Iris pigment epithelial cell (primary cell): ENCODE measurements around the gene THTPA.

Source experiments
- DNase-seq: peaks from one replicate; pipeline ENCODE4 v3.0.0-alpha.2; 2011; ENCODE audit warnings: low read depth

The THTPA gene

GRCh38 chr14:23555882-23556699 lies at the start of gene THTPA:
Gene THTPA (plus strand): TSS chr14:23556271. CDS start chr14:23556758, 487 bp downstream.
- peak; percentile 90 for DNase-seq

DNA sequence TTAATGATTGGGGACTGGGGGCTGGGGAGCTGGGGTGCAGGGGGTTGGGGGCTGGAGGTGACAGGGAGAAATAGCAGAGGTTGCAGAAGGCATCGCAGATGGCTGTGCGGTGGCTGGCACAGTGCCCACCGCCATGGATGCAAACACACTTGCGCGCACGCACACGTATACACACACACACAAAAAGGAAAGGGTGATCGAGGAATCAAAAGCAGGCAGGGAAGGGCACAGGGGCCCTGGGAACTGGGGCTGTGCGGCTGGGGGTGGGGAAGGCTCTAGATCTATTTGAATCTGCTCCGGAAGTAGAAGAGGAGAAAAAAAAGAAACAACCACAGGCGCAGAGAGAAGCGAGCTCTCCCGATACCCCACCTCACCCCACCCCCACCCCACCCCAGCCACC lies 43.9 kb upstream of the THTPA start:
- no peak for DNase-seq

GRCh38 chr14:23513005-23513817 lies 42.9 kb upstream of the THTPA start:
- DNase-seq: no peak

GRCh38 chr14:23513818-23514643 lies 42.0 kb upstream of the THTPA start:
- no peak for DNase-seq

GRCh38 chr14:23514644-23514957 lies 41.5 kb upstream of the THTPA start:
- no peak for DNase-seq

DNA sequence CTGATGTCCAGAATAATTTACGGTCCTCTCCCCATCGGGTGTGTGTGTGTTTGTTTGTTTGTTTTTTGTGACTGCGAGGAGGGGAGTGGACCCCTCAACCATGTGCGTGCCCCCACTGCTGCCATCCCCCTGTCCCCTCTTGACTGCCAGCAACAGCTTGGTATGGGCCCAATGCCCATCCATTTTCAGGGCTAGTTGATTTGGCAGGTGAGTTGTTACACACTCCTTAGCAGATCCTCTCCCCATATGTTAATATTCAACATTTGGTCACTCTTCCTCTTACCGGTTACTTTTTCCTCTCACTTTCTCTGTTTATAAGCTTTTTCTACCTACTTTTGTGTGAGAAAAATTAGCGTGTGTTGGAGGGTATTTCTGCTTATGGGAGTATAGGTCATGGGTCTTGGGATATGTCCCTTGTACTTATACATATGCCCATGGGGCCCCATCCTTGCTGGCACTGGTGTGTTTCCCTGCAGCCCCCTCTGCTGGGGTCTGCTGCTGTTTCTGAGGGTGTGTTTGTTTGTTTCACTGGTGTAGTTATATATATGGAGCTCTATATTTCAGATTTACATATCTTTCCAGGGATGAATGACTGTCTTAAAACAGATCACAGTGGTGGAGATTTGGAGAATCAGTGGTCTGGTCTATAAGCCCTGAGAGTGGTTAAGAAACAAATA lies 38.3 kb upstream of the THTPA start:
- no peak for DNase-seq

GRCh38 chr14:23518709-23519108 lies 37.4 kb upstream of the THTPA start:
- no peak for DNase-seq

- DNase-seq: no peak
Measured at GRCh38 chr14:23520899-23521533, 35.1 kb upstream of the THTPA start.

DNA sequence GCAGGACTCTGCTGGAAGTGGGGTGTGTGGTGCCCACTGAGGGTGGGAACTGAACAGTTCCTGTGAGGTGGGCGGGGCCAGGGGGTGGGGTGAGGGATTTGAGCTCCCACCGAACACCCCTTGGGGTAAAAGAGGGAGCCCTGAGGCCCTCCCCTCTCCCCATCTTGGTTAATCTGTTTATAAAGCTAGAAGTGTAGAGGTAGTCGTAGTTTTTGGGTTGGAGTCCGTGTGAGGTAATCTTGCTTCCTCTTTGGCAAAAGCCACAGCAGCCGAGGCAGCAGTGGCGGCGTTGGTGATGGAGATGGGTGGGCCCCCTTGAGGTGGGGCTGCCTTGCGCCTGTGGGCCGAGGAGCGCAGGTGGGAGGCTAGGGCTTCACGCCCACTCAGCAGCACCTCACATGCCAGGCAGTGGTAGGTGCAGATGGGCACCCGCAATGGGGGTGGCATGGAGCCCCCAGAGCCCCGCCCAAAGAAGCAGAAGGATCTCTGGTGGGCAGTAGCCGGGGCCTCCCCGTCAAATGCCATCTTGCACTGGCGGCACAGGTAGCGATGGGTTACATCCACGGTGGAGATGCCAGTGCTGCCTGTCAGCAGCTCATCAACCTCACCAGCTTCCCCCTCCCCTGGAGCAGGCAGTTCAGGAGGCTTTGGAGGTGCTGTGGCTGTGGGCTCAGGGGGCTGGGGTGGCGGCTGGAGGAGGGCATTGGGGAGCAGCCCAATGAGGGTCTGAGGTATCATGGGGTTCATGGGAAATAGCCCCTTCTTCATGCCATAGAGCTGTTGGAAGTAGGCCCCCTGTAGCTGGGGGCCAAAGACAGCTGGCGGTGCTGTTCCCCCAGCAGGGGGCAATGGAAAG lies 34.1 kb upstream of the THTPA start:
- DNase-seq: no peak

GRCh38 chr14:23522643-23523198 lies 33.4 kb upstream of the THTPA start:
- no peak for DNase-seq

DNA sequence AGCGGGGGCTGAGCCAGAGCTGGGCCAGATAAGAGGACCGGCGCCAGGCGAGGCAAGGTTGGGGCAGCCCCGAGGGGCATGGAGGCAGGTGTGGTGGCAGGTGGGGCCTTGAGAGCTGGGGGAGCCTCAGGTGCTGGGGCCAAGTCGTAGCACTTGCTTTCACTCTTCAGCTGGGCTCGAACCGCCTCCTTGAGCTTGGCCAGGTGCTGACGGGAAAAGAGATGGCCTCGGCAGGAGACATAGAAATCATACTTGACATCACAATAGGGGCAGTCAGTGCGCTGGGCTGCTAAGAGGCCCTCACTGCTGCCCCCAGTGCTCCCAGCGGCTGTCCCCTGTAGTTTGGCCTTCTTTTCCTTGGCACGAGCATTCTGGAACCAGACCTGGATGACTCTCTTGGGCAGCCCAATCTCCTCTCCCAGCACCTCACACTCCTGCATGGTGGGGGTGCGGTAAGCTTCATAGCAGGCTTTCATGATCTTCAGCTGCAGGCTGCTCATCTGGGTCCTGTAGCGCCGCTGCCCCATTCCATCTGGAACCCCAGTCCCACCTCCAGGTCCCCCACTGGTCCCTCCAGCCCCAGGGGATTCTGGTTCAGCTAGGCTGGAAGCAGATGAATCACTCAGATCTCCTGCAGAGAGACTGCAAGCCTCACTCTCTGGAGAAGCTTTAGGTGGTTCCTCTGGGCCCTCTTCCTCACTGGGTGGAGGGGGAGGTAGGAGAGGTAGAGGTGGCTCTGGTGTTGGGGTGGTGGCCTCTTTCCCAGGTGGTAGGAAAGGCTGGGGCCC lies 32.6 kb upstream of the THTPA start:
- DNase-seq: no peak

DNA sequence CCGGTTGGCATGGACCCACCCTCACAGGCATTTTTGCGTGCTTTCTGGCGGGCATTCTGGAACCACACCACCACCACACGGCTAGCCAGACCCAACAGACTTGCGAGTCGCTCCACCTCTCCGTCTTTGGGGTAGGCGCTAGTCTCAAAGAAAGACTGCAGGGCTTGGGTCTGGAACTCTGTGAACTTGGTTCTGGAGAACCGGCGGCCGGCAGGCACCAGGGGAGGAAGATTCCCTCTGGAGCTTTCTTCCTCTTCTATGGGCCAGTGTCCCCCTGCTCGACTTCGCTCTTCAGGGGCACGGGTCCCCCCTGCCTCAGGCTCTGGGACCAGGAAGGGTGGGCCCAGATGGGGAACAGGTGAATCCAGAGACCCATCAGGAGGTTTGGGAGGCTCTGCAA lies 31.1 kb upstream of the THTPA start:
- no peak for DNase-seq

DNA sequence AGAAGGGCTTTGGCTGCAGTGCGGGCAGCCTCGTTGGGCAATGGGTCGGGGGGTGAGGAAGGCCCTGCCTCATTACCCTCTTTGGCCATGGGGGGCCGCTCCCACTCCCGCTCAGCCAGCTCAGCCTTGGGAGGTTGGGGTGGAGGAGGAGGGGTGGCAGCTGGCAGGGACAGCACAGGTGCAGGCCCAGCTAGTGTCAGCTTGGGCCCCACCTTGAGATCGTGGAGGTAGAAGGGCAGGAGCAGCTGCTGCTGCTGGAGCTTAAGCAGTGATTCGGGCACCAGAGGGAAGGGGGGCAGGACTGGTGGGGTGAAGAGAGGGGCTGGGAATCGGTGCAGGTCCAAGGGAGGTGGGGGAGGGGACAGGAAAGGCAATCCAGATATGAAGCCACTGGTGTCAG lies 30.5 kb upstream of the THTPA start:
- DNase-seq: no peak

DNA sequence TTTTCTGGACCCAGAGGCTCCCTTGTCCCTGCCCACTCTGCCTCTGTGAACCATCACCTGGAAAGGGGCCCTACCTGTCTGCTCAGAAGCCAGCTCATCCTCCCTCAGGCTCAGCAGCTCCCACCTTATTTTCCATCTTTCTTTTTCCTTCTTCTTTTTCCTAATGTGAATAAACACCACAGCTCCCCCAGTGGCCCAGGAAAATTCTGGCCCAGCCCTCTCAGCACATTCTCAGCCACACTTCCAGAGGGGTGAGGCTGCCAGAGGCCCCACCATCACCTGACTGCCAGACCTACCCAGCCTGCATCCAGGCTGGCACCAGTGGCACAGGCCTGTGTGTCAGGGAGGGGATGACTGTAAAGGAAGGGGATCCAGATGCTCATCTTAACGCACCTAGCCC lies 27.5 kb upstream of the THTPA start:
- DNase-seq: no peak

DNA sequence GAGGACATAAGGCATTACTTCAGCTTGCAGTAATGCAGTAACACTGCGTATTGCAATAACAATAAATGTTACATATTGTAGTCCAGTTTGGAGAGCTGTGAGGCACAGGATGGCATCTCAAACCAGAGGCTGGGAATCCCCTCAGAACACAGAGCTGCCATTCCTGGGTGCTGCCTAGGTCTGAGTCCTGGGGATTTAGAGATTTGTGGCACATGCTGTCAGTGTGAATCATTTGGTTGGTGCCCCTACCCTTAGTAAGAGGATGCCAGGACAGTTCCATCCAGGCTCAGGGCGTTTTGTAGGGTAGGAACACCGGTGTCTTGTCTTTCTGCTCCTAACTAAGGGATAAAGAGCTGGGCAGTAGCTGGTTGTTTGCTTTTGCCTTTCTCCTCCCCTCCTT lies 27.1 kb upstream of the THTPA start:
- no peak for DNase-seq

GRCh38 chr14:23530375-23531055 lies 25.6 kb upstream of the THTPA start:
- DNase-seq: no peak

GRCh38 chr14:23531391-23531790 lies 24.7 kb upstream of the THTPA start:
- no peak for DNase-seq

GRCh38 chr14:23532658-23533057 lies 23.4 kb upstream of the THTPA start:
- DNase-seq: no peak
